ENCODE measurements around the gene ARSG. TPM values are rescaled to one million over a fixed set of nuclear protein-coding genes. Genes with fewer than 3 reads are reported as not detected.

The ARSG gene
- total and polyA plus RNA-seq, 2 of the 8 experiments (the other 6 are each of a cell fraction or from before 2014, with no cell fraction given), result 3.3 to 4.0 TPM

GRCh38 chr17:68356520-68356919, 65.2 kb downstream of the ARSG start:
- Histone ChIP-seq H4K20me1 (replicated peaks in 1 of 2; ENCODE audit: control insufficient read depth in 1 of 2, insufficient read depth in 2 of 2, low read length in 2 of 2) (no peaks in the 10 kb centered on the region), H2AFZ (ENCODE audit: low read length) (no peak overlapping the region), H4K91ac (replicated peaks; ENCODE audit: insufficient read length, low read length) (no peak overlapping the region), H3K79me1 (ENCODE audit: low read depth, low read length) (no peaks in the 10 kb centered on the region), H3K27ac (ENCODE audit: low read depth, low read length) (no peak overlapping the region), H3K56ac (replicated peaks; ENCODE audit: insufficient read length, low read depth, low read length) (no peak overlapping the region), H3K9ac (replicated peaks in 1 of 4; ENCODE audit: extremely low read depth in 1 of 4, low read depth in 3 of 4, low read length in 3 of 4) (no peak overlapping the region), H4K5ac (ENCODE audit: insufficient read length, low read depth, low read length) (no peak overlapping the region), H3K79me2 (ENCODE audit: control insufficient read depth in 1 of 2, insufficient read depth in 2 of 2, low read length in 2 of 2) (no peaks in the 10 kb centered on the region), H3K23me2 (ENCODE audit: low read depth, low read length) (no peaks in the 10 kb centered on the region), H3K4ac (replicated peaks; ENCODE audit: insufficient read length, low read depth, low read length) (no peak overlapping the region), H4K8ac (ENCODE audit: extremely low read depth, insufficient read depth, low read length) (no peak overlapping the region), H3K4me2 (ENCODE audit: insufficient read depth in 1 of 2, low read depth in 2 of 2, low read length in 2 of 2) (no peak overlapping the region), H3K18ac (ENCODE audit: extremely low read depth, low read length) (no peak overlapping the region), H2AK5ac (ENCODE audit: low read depth, low read length) (no peak overlapping the region), H3K23ac (ENCODE audit: insufficient read length) (no peak overlapping the region), H3K14ac (ENCODE audit: insufficient read length) (no peak overlapping the region), H3K9me3 (ENCODE audit: insufficient read depth in 2 of 2, low read depth in 1 of 2, low read length in 1 of 2) (no peaks in the 10 kb centered on the region), H2BK20ac (ENCODE audit: low read length) (no peak overlapping the region), H3K4me1 (replicated peaks in 1 of 4; ENCODE audit: control insufficient read depth in 3 of 4, insufficient read depth in 4 of 4, low read length in 3 of 4) (peaks cover 0 to 13% (median 3%) of the 10 kb centered on the region in 4 experiments; a peak in 5 of 7 replicates), H2BK12ac (ENCODE audit: low read depth, low read length) (no peak overlapping the region), H2BK120ac (replicated peaks; ENCODE audit: low read depth, low read length) (no peak overlapping the region), H3K4me3 (ENCODE audit: extremely low read depth in 1 of 4, insufficient read depth in 2 of 4, low read depth in 3 of 4, low read length in 4 of 4) (no peak overlapping the region), H3K36me3 (ENCODE audit: control insufficient read depth in 2 of 4, insufficient read depth in 4 of 4, low read length in 3 of 4) (peaks cover 0 to 3% (median 0%) of the 10 kb centered on the region in 4 experiments; a peak in 1 of 8 replicates), H2BK5ac (ENCODE audit: low read depth, low read length) (no peak overlapping the region), H3K27me3 (replicated peaks in 1 of 4; ENCODE audit: control insufficient read depth in 3 of 4, extremely low read depth in 1 of 4, insufficient read depth in 3 of 4, low read length in 3 of 4) (no peaks in the 10 kb centered on the region), H2BK15ac (ENCODE audit: low read length) (no peak overlapping the region)
- DNase-seq (ENCODE audit: low read depth in 1 of 2, low spot score in 2 of 2) (no peak), FAIRE-seq (no peak)
- POLR2A ChIA-PET (ENCODE audit: partially characterized antibody), result no interaction called here
- WGBS, 2 experiments (ENCODE audit: extremely low coverage in 1 of 2, insufficient coverage in 1 of 2, insufficient read length in 1 of 2, insufficient replicate concordance in 2 of 2, low coverage in 1 of 2, low lambda C conversion rate in 2 of 2, missing lambda C conversion rate in 1 of 2), result 93% methylated on average over 8 of the region's 8 CpGs; no CpG with 5 or more reads in 1 of the 2 experiments
- CTCF ChIA-PET (ENCODE audit: partially characterized antibody), result interaction anchor here (0.6 to 2.5 kb wide), 6 partner anchors 10 to 567 kb away, joined by 3 to 10 read pairs (median 4); no protein-coding TSS in a partner anchor
- no peak for TF ChIP-seq FOSL1 (IDR thresholded peaks at IDR 0.05; ENCODE audit: insufficient read depth, low read depth, low read length)

Measured in H1 (cell line).